ENCODE measurements around the gene FOXL2NB.
A peak's percentile ranks its signal among the peaks of the same experiment; 100 is the strongest.

The FOXL2NB gene

GRCh38 chr3:138944929-138945708, 1.9 kb upstream of the FOXL2NB start:
- Mint-ChIP-seq H3K36me3 (ENCODE audit: low read depth) (no peaks in the 10 kb centered on the region), H3K4me3 (peak overlapping the region; percentile 70), H3K9me3 (no peaks in the 10 kb centered on the region), H3K4me1 (ENCODE audit: low read depth) (peaks cover 51% of the 10 kb centered on the region), H3K27ac (no peak overlapping the region), H3K27me3 (peaks cover 96% of the 10 kb centered on the region)
- intact Hi-C loops (cut with micrococcal nuclease), result no loop called here

- peaks cover 58% of the 10 kb centered on the region for H3K4me1 Mint-ChIP-seq (ENCODE audit: low read depth)
- no peak overlapping the region for H3K27ac Mint-ChIP-seq
- peaks cover 96% of the 10 kb centered on the region for H3K27me3 Mint-ChIP-seq
- no peaks in the 10 kb centered on the region for H3K36me3 Mint-ChIP-seq (ENCODE audit: low read depth)
- no peaks in the 10 kb centered on the region for H3K9me3 Mint-ChIP-seq
- intact Hi-C loops (cut with micrococcal nuclease), result no loop called here
- peak overlapping the region; percentile 76 for H3K4me3 Mint-ChIP-seq
Measured at GRCh38 chr3:138945709-138946662, 1.0 kb upstream of the FOXL2NB start.

GRCh38 chr3:138947495-138948121, 591 bp downstream of the FOXL2NB start:
- Mint-ChIP-seq H3K27ac (peak overlapping the region; percentile 17), H3K27me3 (peaks cover 96% of the 10 kb centered on the region), H3K9me3 (no peaks in the 10 kb centered on the region), H3K36me3 (ENCODE audit: low read depth) (no peaks in the 10 kb centered on the region), H3K4me3 (peak overlapping the region; percentile 76), H3K4me1 (ENCODE audit: low read depth) (peaks cover 58% of the 10 kb centered on the region)
- intact Hi-C loops (cut with micrococcal nuclease), result no loop called here

GRCh38 chr3:138948371-138949001, 1.5 kb downstream of the FOXL2NB start:
- peaks cover 93% of the 10 kb centered on the region for H3K27me3 Mint-ChIP-seq
- H3K36me3 Mint-ChIP-seq (ENCODE audit: low read depth), result no peaks in the 10 kb centered on the region
- H3K4me3 Mint-ChIP-seq, result no peak overlapping the region
- no peak overlapping the region for H3K27ac Mint-ChIP-seq
- intact Hi-C loops (cut with micrococcal nuclease), result no loop called here
- H3K4me1 Mint-ChIP-seq (ENCODE audit: low read depth), result peaks cover 51% of the 10 kb centered on the region
- H3K9me3 Mint-ChIP-seq, result no peaks in the 10 kb centered on the region

- Mint-ChIP-seq H3K36me3 (ENCODE audit: low read depth) (no peaks in the 10 kb centered on the region), H3K9me3 (no peaks in the 10 kb centered on the region), H3K4me1 (ENCODE audit: low read depth) (peaks cover 47% of the 10 kb centered on the region), H3K27me3 (peaks cover 92% of the 10 kb centered on the region), H3K27ac (no peak overlapping the region), H3K4me3 (no peak overlapping the region)
- intact Hi-C loops (cut with micrococcal nuclease), result no loop called here
Measured at GRCh38 chr3:138949002-138949418, 2.0 kb downstream of the FOXL2NB start.

GRCh38 chr3:138949445-138950005, 2.5 kb downstream of the FOXL2NB start:
- Mint-ChIP-seq H3K4me1 (ENCODE audit: low read depth) (peaks cover 42% of the 10 kb centered on the region), H3K4me3 (peak overlapping the region; percentile 34), H3K27me3 (peaks cover 91% of the 10 kb centered on the region), H3K27ac (no peak overlapping the region), H3K36me3 (ENCODE audit: low read depth) (no peaks in the 10 kb centered on the region), H3K9me3 (no peaks in the 10 kb centered on the region)
- intact Hi-C loops (cut with micrococcal nuclease), result no loop called here

- peak overlapping the region; percentile 70 for H3K4me3 Mint-ChIP-seq
- intact Hi-C loops (cut with micrococcal nuclease), result no loop called here
- H3K27ac Mint-ChIP-seq, result no peak overlapping the region
- H3K9me3 Mint-ChIP-seq, result no peaks in the 10 kb centered on the region
- peaks cover 36% of the 10 kb centered on the region for H3K4me1 Mint-ChIP-seq (ENCODE audit: low read depth)
- no peaks in the 10 kb centered on the region for H3K36me3 Mint-ChIP-seq (ENCODE audit: low read depth)
- H3K27me3 Mint-ChIP-seq, result peaks cover 91% of the 10 kb centered on the region
Measured at GRCh38 chr3:138950006-138950644, 3.1 kb downstream of the FOXL2NB start.

- peaks cover 32% of the 10 kb centered on the region for H3K4me1 Mint-ChIP-seq (ENCODE audit: low read depth)
- H3K9me3 Mint-ChIP-seq, result no peaks in the 10 kb centered on the region
- H3K4me3 Mint-ChIP-seq, result peak overlapping the region; percentile 17
- no peak overlapping the region for H3K27ac Mint-ChIP-seq
- intact Hi-C loops (cut with micrococcal nuclease), result no loop called here
- H3K36me3 Mint-ChIP-seq (ENCODE audit: low read depth), result no peaks in the 10 kb centered on the region
- peaks cover 93% of the 10 kb centered on the region for H3K27me3 Mint-ChIP-seq
Measured at GRCh38 chr3:138950701-138951100, 3.7 kb downstream of the FOXL2NB start.

GRCh38 chr3:138960417-138960852, 13.4 kb downstream of the FOXL2NB start:
- H3K4me1 Mint-ChIP-seq (ENCODE audit: low read depth), result peaks cover 6% of the 10 kb centered on the region
- H3K4me3 Mint-ChIP-seq, result no peak overlapping the region
- peaks cover 9% of the 10 kb centered on the region for H3K9me3 Mint-ChIP-seq
- intact Hi-C loops (cut with micrococcal nuclease), result no loop called here
- no peaks in the 10 kb centered on the region for H3K36me3 Mint-ChIP-seq (ENCODE audit: low read depth)
- peaks cover 73% of the 10 kb centered on the region for H3K27me3 Mint-ChIP-seq
- H3K27ac Mint-ChIP-seq, result no peak overlapping the region

GRCh38 chr3:138962854-138963560, 16.0 kb downstream of the FOXL2NB start:
- intact Hi-C loops (cut with micrococcal nuclease), result no loop called here
- Mint-ChIP-seq H3K9me3 (peaks cover 9% of the 10 kb centered on the region), H3K36me3 (ENCODE audit: low read depth) (no peaks in the 10 kb centered on the region), H3K4me1 (ENCODE audit: low read depth) (peaks cover 6% of the 10 kb centered on the region), H3K27ac (no peak overlapping the region), H3K4me3 (no peak overlapping the region), H3K27me3 (peaks cover 67% of the 10 kb centered on the region)

- Mint-ChIP-seq H3K9me3 (peaks cover 9% of the 10 kb centered on the region), H3K36me3 (ENCODE audit: low read depth) (no peaks in the 10 kb centered on the region), H3K27ac (no peak overlapping the region), H3K4me3 (no peak overlapping the region), H3K27me3 (peaks cover 58% of the 10 kb centered on the region), H3K4me1 (ENCODE audit: low read depth) (peaks cover 6% of the 10 kb centered on the region)
- intact Hi-C loops (cut with micrococcal nuclease), result no loop called here
Measured at GRCh38 chr3:138964264-138964663, 17.2 kb downstream of the FOXL2NB start.

GRCh38 chr3:138964923-138965322, 17.9 kb downstream of the FOXL2NB start:
- no peak overlapping the region for H3K4me3 Mint-ChIP-seq
- H3K27ac Mint-ChIP-seq, result no peak overlapping the region
- H3K4me1 Mint-ChIP-seq (ENCODE audit: low read depth), result peaks cover 6% of the 10 kb centered on the region
- peaks cover 54% of the 10 kb centered on the region for H3K27me3 Mint-ChIP-seq
- intact Hi-C loops (cut with micrococcal nuclease), result no loop called here
- no peaks in the 10 kb centered on the region for H3K36me3 Mint-ChIP-seq (ENCODE audit: low read depth)
- peaks cover 9% of the 10 kb centered on the region for H3K9me3 Mint-ChIP-seq
